A673 (cell line): ENCODE measurements around the gene PUS7.

Experiments used
- EZH2 ChIP-seq: fragments of 200-600 bp; sonication (generic); IDR thresholded peaks from 2 replicates; pipeline ENCODE4 v1.6.1; 2017; ENCODE audit warnings: borderline replicate concordance, low read depth, mild to moderate bottlenecking, mixed read lengths, antibody characterized with exemption, low read length; ENCODE audit not compliant: poor library complexity, severe bottlenecking
- TF ChIP-seq, protein P1 (sequence below): fragments of 300-800, 200-600 bp; sonication (generic); conservative IDR thresholded peaks from 2 replicates; pipeline ENCODE4 v1.5.1; 2017; ENCODE audit warnings: low read depth, mild to moderate bottlenecking, antibody characterized with exemption, low read length, moderate library complexity, mixed read lengths

- TF ChIP-seq, protein P1, sequence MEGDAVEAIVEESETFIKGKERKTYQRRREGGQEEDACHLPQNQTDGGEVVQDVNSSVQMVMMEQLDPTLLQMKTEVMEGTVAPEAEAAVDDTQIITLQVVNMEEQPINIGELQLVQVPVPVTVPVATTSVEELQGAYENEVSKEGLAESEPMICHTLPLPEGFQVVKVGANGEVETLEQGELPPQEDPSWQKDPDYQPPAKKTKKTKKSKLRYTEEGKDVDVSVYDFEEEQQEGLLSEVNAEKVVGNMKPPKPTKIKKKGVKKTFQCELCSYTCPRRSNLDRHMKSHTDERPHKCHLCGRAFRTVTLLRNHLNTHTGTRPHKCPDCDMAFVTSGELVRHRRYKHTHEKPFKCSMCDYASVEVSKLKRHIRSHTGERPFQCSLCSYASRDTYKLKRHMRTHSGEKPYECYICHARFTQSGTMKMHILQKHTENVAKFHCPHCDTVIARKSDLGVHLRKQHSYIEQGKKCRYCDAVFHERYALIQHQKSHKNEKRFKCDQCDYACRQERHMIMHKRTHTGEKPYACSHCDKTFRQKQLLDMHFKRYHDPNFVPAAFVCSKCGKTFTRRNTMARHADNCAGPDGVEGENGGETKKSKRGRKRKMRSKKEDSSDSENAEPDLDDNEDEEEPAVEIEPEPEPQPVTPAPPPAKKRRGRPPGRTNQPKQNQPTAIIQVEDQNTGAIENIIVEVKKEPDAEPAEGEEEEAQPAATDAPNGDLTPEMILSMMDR = no peak
- no peak for TF ChIP-seq EZH2
These were observed 45.0 kb upstream of the PUS7 start for GRCh38 chr7:105567024-105567423.
